GM21723 (cell line): Measurements from ENCODE around the gene CTNND2.

Source experiments
- ATAC-seq: cut with Tn5 transposase; IDR thresholded peaks from one replicate; pipeline ENCODE4 v1.9.1; 2021; ENCODE audit warnings: mild to moderate bottlenecking, moderate library complexity; ENCODE audit not compliant: unreplicated experiment

The CTNND2 gene

GRCh38 chr5:10969684-10970180 lies 934.5 kb downstream of the CTNND2 start:
- ATAC-seq, result no peak

- ATAC-seq, result no peak
Measured at GRCh38 chr5:10964806-10965205, 939.4 kb downstream of the CTNND2 start.

GRCh38 chr5:10958728-10959127 lies 945.5 kb downstream of the CTNND2 start:
- no peak for ATAC-seq

GRCh38 chr5:10949856-10950630 lies 954.2 kb downstream of the CTNND2 start:
- no peak for ATAC-seq

GRCh38 chr5:10946050-10946449 lies 958.2 kb downstream of the CTNND2 start:
- ATAC-seq, result no peak

GRCh38 chr5:10941900-10942299 lies 962.3 kb downstream of the CTNND2 start:
- ATAC-seq, result no peak

- no peak for ATAC-seq
Measured at GRCh38 chr5:10936081-10936855, 968.0 kb downstream of the CTNND2 start.

- ATAC-seq, result no peak
Measured at GRCh38 chr5:10935536-10935935, 968.7 kb downstream of the CTNND2 start.

GRCh38 chr5:10934783-10935355 lies 969.4 kb downstream of the CTNND2 start:
- no peak for ATAC-seq

- ATAC-seq, result no peak
Measured at GRCh38 chr5:10933121-10933520, 971.1 kb downstream of the CTNND2 start.

GRCh38 chr5:10932426-10932825 lies 971.8 kb downstream of the CTNND2 start:
- ATAC-seq, result no peak

- ATAC-seq, result no peak
Measured at GRCh38 chr5:10927608-10928007, 976.6 kb downstream of the CTNND2 start.

GRCh38 chr5:10923310-10923709 lies 980.9 kb downstream of the CTNND2 start:
- ATAC-seq, result no peak
